Activated CD4-positive, alpha-beta T cell treated with anti-CD3 and anti-CD28 coated beads, Interleukin-2, amount 10 ng/mL, durations not matched to agents 24 days and 14 days (primary cell): ENCODE measurements around the gene C1QTNF1. TPM values are rescaled to one million over a fixed set of nuclear protein-coding genes. Genes with fewer than 3 reads are reported as not detected.
"Not testable (repeated sequence)": the region's sequence is repeated elsewhere in the genome, so short reads cannot be mapped to it uniquely, and the experiment has no call there.

ENCODE experiments used
- DNase-seq: peaks from one replicate; pipeline ENCODE4 v3.0.0; 2022
- H3K27ac Mint-ChIP-seq: one replicate; pipeline ENCODE4 v1.8.0; 2022; ENCODE audit warnings: mild to moderate bottlenecking, mixed read lengths
- H3K27me3 Mint-ChIP-seq: one replicate; pipeline ENCODE4 v1.8.0; 2022; ENCODE audit warnings: mixed read lengths
- H3K36me3 Mint-ChIP-seq: one replicate; pipeline ENCODE4 v1.8.0; 2022; ENCODE audit warnings: low read depth, mild to moderate bottlenecking, mixed read lengths
- H3K4me1 Mint-ChIP-seq: one replicate; pipeline ENCODE4 v1.8.0; 2021; ENCODE audit warnings: mixed read lengths
- H3K4me3 Mint-ChIP-seq: one replicate; pipeline ENCODE4 v1.8.0; 2022; ENCODE audit warnings: mild to moderate bottlenecking, moderate library complexity, mixed read lengths
- H3K9me3 Mint-ChIP-seq: one replicate; pipeline ENCODE4 v1.8.0; 2021; ENCODE audit warnings: mixed read lengths
- intact Hi-C: fragments of 100-400 bp; cut with micrococcal nuclease; formaldehyde crosslinking; loops from one replicate; pipeline ENCODE4 v1.15.1; 2023
- total RNA-seq: library from RNA; stranded (reverse); gene quantifications from 2 replicates; pipeline ENCODE4 v1.2.3, GENCODE V29; 2022

C1QTNF1 gene
- total RNA-seq, 1 donor from 2014 or later, result not detected

DNA sequence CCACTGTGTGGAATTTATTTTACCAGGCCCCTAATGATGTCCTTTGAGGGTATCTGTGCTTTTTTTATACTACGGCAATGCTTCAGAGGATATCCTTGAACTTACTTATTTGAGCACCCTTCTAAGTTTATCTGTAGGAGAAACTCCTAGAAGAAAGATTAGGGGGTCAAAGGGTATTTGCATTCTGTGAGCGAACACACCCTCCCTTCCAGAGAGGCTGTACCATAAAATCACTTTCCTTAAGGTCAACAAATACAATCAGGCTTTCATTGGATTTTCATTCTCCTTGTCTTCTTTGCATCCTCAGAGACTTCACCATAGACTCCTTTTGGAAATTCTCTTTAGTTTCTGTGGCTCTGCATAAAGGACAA is 4.7 kb upstream of the C1QTNF1 start:
- Mint-ChIP-seq H3K4me3 (no peak overlapping the region), H3K27ac (no peak overlapping the region), H3K9me3 (no peaks in the 10 kb centered on the region), H3K36me3 (no peaks in the 10 kb centered on the region), H3K4me1 (peaks cover 3% of the 10 kb centered on the region), H3K27me3 (peaks cover 37% of the 10 kb centered on the region)
- DNase-seq, result no peak
- intact Hi-C loops, result no loop called here

- DNase-seq, result peak; percentile 80
- Mint-ChIP-seq H3K36me3 (no peaks in the 10 kb centered on the region), H3K4me3 (no peak overlapping the region), H3K27ac (no peak overlapping the region), H3K9me3 (no peaks in the 10 kb centered on the region), H3K4me1 (peaks cover 6% of the 10 kb centered on the region), H3K27me3 (peaks cover 41% of the 10 kb centered on the region)
- intact Hi-C loops, result no loop called here
Measured at GRCh38 chr17:79019632-79020584, 4.1 kb upstream of the C1QTNF1 start.

- Mint-ChIP-seq H3K9me3 (no peaks in the 10 kb centered on the region), H3K27ac (no peak overlapping the region), H3K4me3 (no peak overlapping the region), H3K27me3 (peaks cover 46% of the 10 kb centered on the region), H3K36me3 (no peaks in the 10 kb centered on the region), H3K4me1 (peaks cover 6% of the 10 kb centered on the region)
- intact Hi-C loops, result no loop called here
- no peak for DNase-seq
Measured at GRCh38 chr17:79020631-79021301, 3.2 kb upstream of the C1QTNF1 start.

DNA sequence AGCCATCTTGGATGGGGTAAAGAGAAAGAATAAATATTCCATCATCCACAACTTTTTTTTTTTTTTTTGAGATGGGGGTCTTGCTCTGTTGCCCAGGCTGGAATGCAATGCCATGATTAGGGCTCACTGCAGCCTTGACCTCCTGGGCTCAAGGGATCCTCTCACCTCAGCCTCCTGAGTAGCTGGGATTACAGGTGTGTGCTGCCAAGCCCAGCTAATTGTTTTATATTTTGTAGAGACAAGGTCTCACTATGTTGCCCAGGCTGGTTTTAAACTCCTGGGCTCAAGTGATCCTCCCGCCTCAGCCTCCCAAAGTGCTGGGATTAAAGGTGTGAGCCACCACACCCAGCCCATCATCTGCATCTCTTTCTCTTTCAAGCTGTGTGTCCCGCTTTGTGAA is 2.0 kb upstream of the C1QTNF1 start:
- H3K9me3 Mint-ChIP-seq, intact Hi-C loops, DNase-seq, H3K4me1 Mint-ChIP-seq, H3K27ac Mint-ChIP-seq, H3K36me3 Mint-ChIP-seq, H3K4me3 Mint-ChIP-seq: not testable (repeated sequence)
- peaks cover 55% of the 10 kb centered on the region for H3K27me3 Mint-ChIP-seq

GRCh38 chr17:79022507-79022991 is 1.4 kb upstream of the C1QTNF1 start:
- Mint-ChIP-seq H3K27ac (no peak overlapping the region), H3K9me3 (no peaks in the 10 kb centered on the region), H3K27me3 (peaks cover 59% of the 10 kb centered on the region), H3K4me3 (no peak overlapping the region), H3K36me3 (no peaks in the 10 kb centered on the region), H3K4me1 (peaks cover 6% of the 10 kb centered on the region)
- intact Hi-C loops, result no loop called here
- no peak for DNase-seq

- Mint-ChIP-seq H3K9me3 (no peaks in the 10 kb centered on the region), H3K36me3 (no peaks in the 10 kb centered on the region), H3K4me3 (peak overlapping the region; percentile 38), H3K27ac (no peak overlapping the region), H3K27me3 (peaks cover 63% of the 10 kb centered on the region), H3K4me1 (peaks cover 6% of the 10 kb centered on the region)
- no peak for DNase-seq
- intact Hi-C loops, result no loop called here
Measured at GRCh38 chr17:79023180-79023705, 726 bp upstream of the C1QTNF1 start.

GRCh38 chr17:79024901-79025737 is 1.1 kb downstream of the C1QTNF1 start:
- intact Hi-C loops, result no loop called here
- Mint-ChIP-seq H3K27me3 (peaks cover 61% of the 10 kb centered on the region), H3K4me3 (peak overlapping the region; percentile 32), H3K27ac (no peak overlapping the region), H3K9me3 (no peaks in the 10 kb centered on the region), H3K36me3 (no peaks in the 10 kb centered on the region), H3K4me1 (peaks cover 6% of the 10 kb centered on the region)
- DNase-seq, result no peak

- Mint-ChIP-seq H3K36me3 (no peaks in the 10 kb centered on the region), H3K9me3 (no peaks in the 10 kb centered on the region), H3K4me1 (peaks cover 6% of the 10 kb centered on the region), H3K27ac (no peak overlapping the region), H3K27me3 (peaks cover 50% of the 10 kb centered on the region), H3K4me3 (peak overlapping the region; percentile 32)
- DNase-seq, result no peak
- intact Hi-C loops, result no loop called here
Measured at GRCh38 chr17:79026376-79027273, 2.7 kb downstream of the C1QTNF1 start.

DNA sequence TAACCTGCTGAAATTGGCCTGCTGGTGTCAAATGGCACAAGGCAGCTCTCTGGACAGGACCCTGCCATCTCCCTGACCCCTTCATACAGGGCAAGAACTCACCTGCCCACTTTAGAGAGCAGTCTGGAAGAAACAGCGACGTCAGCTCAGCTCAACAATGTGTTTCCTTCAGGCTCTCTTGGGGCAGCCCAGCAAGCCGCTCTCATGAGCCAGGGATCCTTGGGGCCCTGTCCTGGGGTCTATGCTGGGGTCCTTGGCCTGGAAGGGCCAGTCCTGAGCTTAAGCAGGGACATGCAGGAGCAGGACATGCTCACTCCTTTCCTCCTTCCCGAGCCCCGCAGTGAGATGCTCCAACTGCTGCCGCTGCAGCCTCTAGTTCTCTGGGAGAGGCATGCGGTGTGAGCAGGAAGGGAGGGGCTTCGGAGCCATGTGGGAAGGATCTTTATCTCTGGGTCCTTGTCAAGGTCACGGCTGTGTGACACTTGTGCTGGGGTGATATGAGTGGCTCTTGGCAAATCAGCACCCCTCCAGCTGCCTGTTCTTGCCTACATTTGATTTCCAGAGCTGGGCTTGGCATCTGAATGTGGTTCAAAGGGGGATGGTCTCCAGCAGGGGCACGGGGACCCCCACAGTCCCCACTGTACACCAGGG is 3.4 kb downstream of the C1QTNF1 start:
- H3K27me3 Mint-ChIP-seq, result peaks cover 51% of the 10 kb centered on the region
- no peak overlapping the region for H3K27ac Mint-ChIP-seq
- H3K9me3 Mint-ChIP-seq, result no peaks in the 10 kb centered on the region
- DNase-seq, result no peak
- H3K36me3 Mint-ChIP-seq, result no peaks in the 10 kb centered on the region
- intact Hi-C loops, result no loop called here
- no peak overlapping the region for H3K4me3 Mint-ChIP-seq
- H3K4me1 Mint-ChIP-seq, result peaks cover 6% of the 10 kb centered on the region

DNA sequence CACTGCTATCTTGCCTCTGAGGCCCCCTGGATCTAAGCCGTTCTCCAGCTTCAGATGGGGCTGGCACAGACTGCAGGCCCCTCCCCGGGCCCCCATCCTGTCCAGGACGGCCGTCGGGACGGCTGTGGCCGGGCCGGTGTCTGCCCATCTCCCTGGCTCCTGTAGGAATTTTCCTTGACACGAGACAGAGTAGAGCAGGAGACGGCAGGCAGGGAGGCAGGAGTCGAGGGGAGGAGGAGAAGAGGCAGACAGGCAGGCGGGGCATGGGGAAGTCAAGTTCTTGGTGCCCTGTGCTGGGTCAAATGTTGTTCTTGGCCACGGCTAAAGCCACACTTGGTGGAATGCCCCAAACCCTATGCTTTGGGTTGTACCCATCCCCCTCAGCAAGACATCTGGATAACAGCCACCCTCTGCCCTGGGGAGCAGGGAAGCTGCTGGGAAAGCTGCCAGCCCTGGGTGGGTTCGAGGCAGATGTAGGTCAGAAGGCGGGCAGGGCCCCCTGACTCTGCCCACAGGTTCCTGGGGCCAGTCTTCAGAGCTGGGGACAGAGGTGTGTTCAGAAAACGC is 4.0 kb downstream of the C1QTNF1 start:
- Mint-ChIP-seq H3K4me1 (peaks cover 6% of the 10 kb centered on the region), H3K27me3 (peaks cover 46% of the 10 kb centered on the region), H3K27ac (no peak overlapping the region), H3K9me3 (no peaks in the 10 kb centered on the region), H3K4me3 (no peak overlapping the region), H3K36me3 (no peaks in the 10 kb centered on the region)
- no peak for DNase-seq
- intact Hi-C loops, result no loop called here

- Mint-ChIP-seq H3K27ac (no peak overlapping the region), H3K9me3 (no peaks in the 10 kb centered on the region), H3K4me3 (no peak overlapping the region), H3K27me3 (peaks cover 39% of the 10 kb centered on the region), H3K36me3 (no peaks in the 10 kb centered on the region), H3K4me1 (peaks cover 6% of the 10 kb centered on the region)
- DNase-seq, result no peak
- intact Hi-C loops, result no loop called here
Measured at GRCh38 chr17:79028496-79029326, 4.7 kb downstream of the C1QTNF1 start.
